SK-N-SH (cell line): ENCODE results near the gene PXDC1. TPM values are rescaled to one million over a fixed set of nuclear protein-coding genes. Genes with fewer than 3 reads are reported as not detected.

Experiments
- CTCF ChIA-PET: fragments of 300-600, 350-600 bp; formaldehyde crosslinking; extraction: SDS; loops from one replicate; lab custom pipeline; 2021; lab: Yijun Ruan, JAX
- POLR2A ChIA-PET: fragments of 350-600 bp; sonication (Branson Sonifier 250); formaldehyde crosslinking; extraction: SDS; loops from one replicate; lab custom pipeline; 2020; ENCODE audit warnings: antibody characterized with exemption, inconsistent platforms; lab: Yijun Ruan, JAX
- DNase-seq: peaks from one replicate; pipeline ENCODE4 v3.0.0; 2012
- H2AFZ ChIP-seq: fragments of 200-600 bp; sonication (generic); 2 replicates; pipeline ENCODE4 v1.8.1; 2016; ENCODE audit warnings: antibody characterized with exemption, mild to moderate bottlenecking, low read depth
- H3F3A ChIP-seq: fragments of 200-600 bp; sonication (generic); replicated peaks from 2 replicates; pipeline ENCODE3; 2016; ENCODE audit warnings: antibody characterized with exemption, mild to moderate bottlenecking; ENCODE audit not compliant: insufficient read depth
- H3K27ac ChIP-seq, 2 experiments: fragments of 200-500 bp in 1 of 2; fragments of 200-600 bp in 1 of 2; sonication (Bioruptor generic) in 1 of 2; sonication (generic), shearing (Covaris generic) in 1 of 2; 2 replicates each; pipeline versions ENCODE4 v1.5.1 to v1.6.1; 2014 to 2016; ENCODE audit warnings: low read depth in 2 of 2, inconsistent platforms in 1 of 2, low read length in 1 of 2, mild to moderate bottlenecking in 1 of 2, mixed read lengths in 1 of 2
- H3K27me3 ChIP-seq: fragments of 200-600 bp; sonication (generic), shearing (Covaris generic); 2 replicates; pipeline ENCODE4 v1.6.1; 2016; ENCODE audit warnings: mixed run types; ENCODE audit not compliant: insufficient read depth
- H3K36me3 ChIP-seq, 2 experiments: fragments of 200-500 bp in 1 of 2; fragments of 200-600 bp in 1 of 2; sonication (Bioruptor generic) in 1 of 2; sonication (generic) in 1 of 2; replicated peaks in 1 of 2; 2 replicates each; pipeline versions ENCODE3 to v1.5.1; 2014 to 2016; ENCODE audit warnings: low read length in 1 of 2, mild to moderate bottlenecking in 1 of 2; ENCODE audit not compliant: insufficient read depth in 2 of 2, control insufficient read depth in 1 of 2
- H3K4me1 ChIP-seq, 2 experiments: fragments of 200-500 bp in 1 of 2; fragments of 200-600 bp in 1 of 2; sonication (Bioruptor generic) in 1 of 2; sonication (generic), shearing (Covaris generic) in 1 of 2; 2 replicates each; pipeline versions ENCODE4 v1.5.1 to v1.6.1; 2014 to 2016; ENCODE audit warnings: low read depth in 1 of 2, low read length in 1 of 2, mixed run types in 1 of 2; ENCODE audit not compliant: insufficient read depth in 2 of 2, control insufficient read depth in 1 of 2
- H3K4me2 ChIP-seq: fragments of 200-600 bp; sonication (generic), shearing (Covaris generic); 2 replicates; pipeline ENCODE4 v1.6.1; 2017; ENCODE audit warnings: mixed run types
- H3K4me3 ChIP-seq, 2 experiments: fragments of 200-500 bp in 1 of 2; fragments of 200-600 bp in 1 of 2; sonication (Bioruptor generic) in 1 of 2; sonication (generic), shearing (Covaris generic) in 1 of 2; 2 replicates each; pipeline versions ENCODE4 v1.5.1 to v1.8.1; 2014 to 2016; ENCODE audit warnings: low read depth in 2 of 2, inconsistent platforms in 1 of 2, low read length in 1 of 2, mild to moderate bottlenecking in 1 of 2, mixed read lengths in 1 of 2, moderate library complexity in 1 of 2
- H3K79me2 ChIP-seq: fragments of 200-600 bp; sonication (generic); 2 replicates; pipeline ENCODE4 v1.8.1; 2017; ENCODE audit warnings: mild to moderate bottlenecking; ENCODE audit not compliant: insufficient read depth
- H3K9ac ChIP-seq: fragments of 200-600 bp; sonication (generic); 2 replicates; pipeline ENCODE4 v1.6.1; 2017; ENCODE audit warnings: mixed run types
- H3K9me2 ChIP-seq: fragments of 200-600 bp; sonication (generic); 2 replicates; pipeline ENCODE4 v1.6.1; 2017; ENCODE audit warnings: mixed run types
- H3K9me3 ChIP-seq: fragments of 200-600 bp; sonication (generic); 2 replicates; pipeline ENCODE4 v1.6.1; 2017; ENCODE audit warnings: mixed run types, mild to moderate bottlenecking, moderate library complexity
- H4K20me1 ChIP-seq: fragments of 200-600 bp; sonication (generic); 2 replicates; pipeline ENCODE4 v1.6.1; 2017; ENCODE audit warnings: mild to moderate bottlenecking, mixed run types; ENCODE audit not compliant: insufficient read depth
- EZH2phosphoT487 ChIP-seq: fragments of 200-600 bp; sonication (generic); IDR thresholded peaks from 2 replicates; pipeline ENCODE4 v1.6.1; 2017; ENCODE audit warnings: low read depth, mixed run types, mild to moderate bottlenecking, antibody characterized with exemption, moderate library complexity, borderline replicate concordance
- FOXJ3 ChIP-seq: sonication (generic); formaldehyde crosslinking; IDR thresholded peaks from 2 replicates; pipeline ENCODE4 v1.5.1; 2020; ENCODE audit warnings: mild to moderate bottlenecking, missing genetic modification reagents
- FOXM1 ChIP-seq: IDR thresholded peaks from 2 replicates; pipeline ENCODE4 v1.4.0; 2012; ENCODE audit warnings: low read depth, mild to moderate bottlenecking
- MAX ChIP-seq: IDR thresholded peaks from 2 replicates; pipeline ENCODE4 v1.4.0; 2012; ENCODE audit warnings: low read depth
- MEF2A ChIP-seq: IDR thresholded peaks from 2 replicates; pipeline ENCODE4 v1.4.0; 2012; ENCODE audit warnings: low read depth, borderline replicate concordance
- MXI1 ChIP-seq: IDR thresholded peaks from 2 replicates; pipeline ENCODE4 v1.6.1; 2012; ENCODE audit warnings: mild to moderate bottlenecking, low read depth, low read length, improper control_type of control experiment
- RAD21 ChIP-seq: IDR thresholded peaks from 2 replicates; pipeline ENCODE4 v1.6.1; 2012; ENCODE audit warnings: mild to moderate bottlenecking, low read length
- RFX5 ChIP-seq: IDR thresholded peaks from 2 replicates; pipeline ENCODE4 v1.6.1; 2012; ENCODE audit warnings: mild to moderate bottlenecking, improper control_type of control experiment, low read length
- SIN3A ChIP-seq: IDR thresholded peaks from 2 replicates; pipeline ENCODE4 v1.6.1; 2012; ENCODE audit warnings: low read depth, mild to moderate bottlenecking, low read length, moderate library complexity, borderline replicate concordance
- TEAD4 ChIP-seq: IDR thresholded peaks from 2 replicates; pipeline ENCODE4 v1.4.0; 2012; ENCODE audit warnings: mild to moderate bottlenecking, borderline replicate concordance; ENCODE audit not compliant: insufficient read depth
- USF1 ChIP-seq: IDR thresholded peaks from 2 replicates; pipeline ENCODE4 v1.4.0; 2012; ENCODE audit warnings: low read depth, borderline replicate concordance
- YY1 ChIP-seq: IDR thresholded peaks from 2 replicates; pipeline ENCODE4 v1.4.0; 2012; ENCODE audit warnings: low read depth, mild to moderate bottlenecking
- WGBS: methylation state at CpG from one replicate; pipeline ENCODE4 v1.1.6; 2017; ENCODE audit warnings: low lambda C conversion rate; 5-methylcytosine and 5-hydroxymethylcytosine counted together
- polyA plus RNA-seq, 3 experiments: library from polyadenylated mRNA; depleted of rRNA; stranded (reverse); fragments of >200 nt; gene quantifications; 2 replicates each; pipeline ENCODE4 v1.2.3, GENCODE V29; 2012
- TF ChIP-seq, protein P1 (sequence below): fragments of 200-600 bp; sonication (generic); IDR thresholded peaks from 2 replicates; pipeline ENCODE4 v1.6.1; 2017; ENCODE audit warnings: antibody characterized with exemption, mild to moderate bottlenecking, moderate library complexity

PXDC1 gene
- polyA plus RNA-seq, 1 of the 3 experiments (the other 2 are of a cell fraction): 14.1 TPM

GRCh38 chr6:3742426-3743344 is 8.8 kb downstream of the PXDC1 start (continued):
- peak; percentile 93 for TF ChIP-seq RAD21
- no peak for TF ChIP-seq MEF2A
- no peak for TF ChIP-seq TEAD4
- TF ChIP-seq RFX5: no peak
- TF ChIP-seq, protein P1, sequence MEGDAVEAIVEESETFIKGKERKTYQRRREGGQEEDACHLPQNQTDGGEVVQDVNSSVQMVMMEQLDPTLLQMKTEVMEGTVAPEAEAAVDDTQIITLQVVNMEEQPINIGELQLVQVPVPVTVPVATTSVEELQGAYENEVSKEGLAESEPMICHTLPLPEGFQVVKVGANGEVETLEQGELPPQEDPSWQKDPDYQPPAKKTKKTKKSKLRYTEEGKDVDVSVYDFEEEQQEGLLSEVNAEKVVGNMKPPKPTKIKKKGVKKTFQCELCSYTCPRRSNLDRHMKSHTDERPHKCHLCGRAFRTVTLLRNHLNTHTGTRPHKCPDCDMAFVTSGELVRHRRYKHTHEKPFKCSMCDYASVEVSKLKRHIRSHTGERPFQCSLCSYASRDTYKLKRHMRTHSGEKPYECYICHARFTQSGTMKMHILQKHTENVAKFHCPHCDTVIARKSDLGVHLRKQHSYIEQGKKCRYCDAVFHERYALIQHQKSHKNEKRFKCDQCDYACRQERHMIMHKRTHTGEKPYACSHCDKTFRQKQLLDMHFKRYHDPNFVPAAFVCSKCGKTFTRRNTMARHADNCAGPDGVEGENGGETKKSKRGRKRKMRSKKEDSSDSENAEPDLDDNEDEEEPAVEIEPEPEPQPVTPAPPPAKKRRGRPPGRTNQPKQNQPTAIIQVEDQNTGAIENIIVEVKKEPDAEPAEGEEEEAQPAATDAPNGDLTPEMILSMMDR: peak; percentile 95
- TF ChIP-seq USF1: no peak
- no peak for TF ChIP-seq EZH2phosphoT487
- no peak for TF ChIP-seq FOXM1
- no peak for TF ChIP-seq SIN3A

GRCh38 chr6:3742076-3742425 is 9.5 kb downstream of the PXDC1 start:
- Histone ChIP-seq H3K79me2 (peaks cover 100% of the 10 kb centered on the region), H3K9me2 (no peaks in the 10 kb centered on the region), H3K27me3 (no peaks in the 10 kb centered on the region), H3K9me3 (no peaks in the 10 kb centered on the region), H3K4me3 (peak overlapping the region; percentile 12 to 48; a peak in 2 of 4 replicates), H3K4me1 (peaks cover 5 to 20% of the 10 kb centered on the region in 2 experiments; a peak in 2 of 4 replicates), H2AFZ (no peak overlapping the region), H3K36me3 (peaks cover 25 to 42% of the 10 kb centered on the region in 2 experiments), H3K27ac (no peak overlapping the region; a peak in 1 of 4 replicates), H3F3A (peaks cover 23% of the 10 kb centered on the region), H3K4me2 (peak overlapping the region; percentile 38; the same call in 1 of the 2 replicates), H4K20me1 (peaks cover 99% of the 10 kb centered on the region), H3K9ac (peak overlapping the region; percentile 2; the same call in 1 of the 2 replicates)
- DNase-seq: no peak
- CTCF ChIA-PET: interaction anchor here (0.6 to 8.5 kb wide), 22 partner anchors 9 to 1195 kb away, joined by 3 to 88 read pairs (median 4); no protein-coding TSS in a partner anchor
- TF ChIP-seq FOXJ3 (CRISPR knock-in tag): no peak
- no peak for TF ChIP-seq MAX
- TF ChIP-seq MXI1: no peak
- TF ChIP-seq YY1: no peak
- POLR2A ChIA-PET: no interaction called here
- 38% methylated on average over 3 of the region's 3 CpGs for WGBS
